ENCODE data around the gene IRF4. TPM values are rescaled to one million over a fixed set of nuclear protein-coding genes. Genes with fewer than 3 reads are reported as not detected.

Gene IRF4
- total and polyA plus RNA-seq, 2 donors (not counting 3 experiments of a cell fraction or from before 2014, with no cell fraction given) = not detected

DNA sequence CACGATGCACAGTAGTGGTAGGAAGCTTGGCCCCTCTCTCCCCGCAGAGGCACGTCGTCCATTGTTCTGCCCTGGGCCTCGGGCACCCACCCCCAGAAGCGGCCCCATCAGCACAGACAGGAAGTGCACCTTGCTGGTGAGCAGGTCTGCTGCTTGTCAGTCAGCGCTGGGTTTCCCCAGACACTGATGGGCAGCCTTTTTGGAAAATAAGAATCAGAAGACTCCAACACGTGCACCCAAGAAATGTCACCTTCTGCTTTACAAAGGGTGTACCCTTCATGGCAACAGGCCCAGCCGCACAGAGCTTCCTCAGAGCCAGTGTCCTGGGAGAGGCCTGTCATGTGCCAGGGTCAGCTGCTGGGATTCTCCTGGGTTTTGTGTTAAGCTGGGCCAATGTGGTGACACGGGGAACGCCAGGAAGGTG lies 34.7 kb upstream of the IRF4 start:
- dilution Hi-C loops (cut with MboI; ENCODE audit: extremely low pct_ligation_motif_present, low sequenced_read_pairs) (no loop called here), intact Hi-C loops (cut with micrococcal nuclease) (no loop called here)
- Histone ChIP-seq H3K4me2 (ENCODE audit: insufficient read depth, low read length) (no peak overlapping the region), H3K4me1 (ENCODE audit: control insufficient read depth, extremely low read depth, insufficient read depth, low read length) (no peaks in the 10 kb centered on the region), H3K79me2 (ENCODE audit: control insufficient read depth, insufficient read depth, low read length) (no peaks in the 10 kb centered on the region), H3K36me3 (ENCODE audit: control insufficient read depth in 2 of 2, extremely low read depth in 1 of 2, insufficient read depth in 2 of 2, low read length in 2 of 2) (no peaks in the 10 kb centered on the region), H3K9me1 (replicated peaks; ENCODE audit: control insufficient read depth, extremely low read depth, insufficient read depth, low read length) (no peaks in the 10 kb centered on the region), H4K20me1 (replicated peaks; ENCODE audit: control insufficient read depth, extremely low read depth, insufficient read depth, low read length) (no peaks in the 10 kb centered on the region), H2AFZ (ENCODE audit: low read depth, low read length) (no peak overlapping the region), H3K27ac (ENCODE audit: insufficient read depth, low read depth, low read length) (no peak overlapping the region), H3K9me3 (replicated peaks; ENCODE audit: control insufficient read depth, insufficient read depth, low read length) (peaks cover 3% of the 10 kb centered on the region), H3K27me3 (ENCODE audit: control insufficient read depth in 2 of 2, insufficient read depth in 2 of 2, low read length in 2 of 2) (no peaks in the 10 kb centered on the region), H3K9ac (replicated peaks; ENCODE audit: extremely low read depth, insufficient read depth, low read length) (no peak overlapping the region), H3K4me3 (replicated peaks in 1 of 3; ENCODE audit: insufficient read depth in 1 of 3, low read depth in 1 of 3, low read length in 3 of 3) (no peak overlapping the region)
- no peak for FAIRE-seq
- no TSS peak for BruUV-seq (replicated peaks)
- TF ChIP-seq GATA2 (IDR thresholded peaks at IDR 0.05; ENCODE audit: insufficient read depth, insufficient read length, low read depth, low read length) = no peak
- TF ChIP-seq POLR2AphosphoS5 (IDR thresholded peaks at IDR 0.05; ENCODE audit: insufficient read depth, low read depth, low read length) = no peak
- TF ChIP-seq, protein P1, sequence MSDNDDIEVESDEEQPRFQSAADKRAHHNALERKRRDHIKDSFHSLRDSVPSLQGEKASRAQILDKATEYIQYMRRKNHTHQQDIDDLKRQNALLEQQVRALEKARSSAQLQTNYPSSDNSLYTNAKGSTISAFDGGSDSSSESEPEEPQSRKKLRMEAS (IDR thresholded peaks at IDR 0.05; ENCODE audit: insufficient read depth, insufficient read length) = no peak
- TF ChIP-seq POLR2A (IDR thresholded peaks at IDR 0.05; ENCODE audit: low read depth, low read length) = no peak
- TF ChIP-seq JUN (IDR thresholded peaks at IDR 0.05; ENCODE audit: borderline replicate concordance, insufficient read depth, insufficient read length, low read depth) = no peak
- TF ChIP-seq, protein P2, sequence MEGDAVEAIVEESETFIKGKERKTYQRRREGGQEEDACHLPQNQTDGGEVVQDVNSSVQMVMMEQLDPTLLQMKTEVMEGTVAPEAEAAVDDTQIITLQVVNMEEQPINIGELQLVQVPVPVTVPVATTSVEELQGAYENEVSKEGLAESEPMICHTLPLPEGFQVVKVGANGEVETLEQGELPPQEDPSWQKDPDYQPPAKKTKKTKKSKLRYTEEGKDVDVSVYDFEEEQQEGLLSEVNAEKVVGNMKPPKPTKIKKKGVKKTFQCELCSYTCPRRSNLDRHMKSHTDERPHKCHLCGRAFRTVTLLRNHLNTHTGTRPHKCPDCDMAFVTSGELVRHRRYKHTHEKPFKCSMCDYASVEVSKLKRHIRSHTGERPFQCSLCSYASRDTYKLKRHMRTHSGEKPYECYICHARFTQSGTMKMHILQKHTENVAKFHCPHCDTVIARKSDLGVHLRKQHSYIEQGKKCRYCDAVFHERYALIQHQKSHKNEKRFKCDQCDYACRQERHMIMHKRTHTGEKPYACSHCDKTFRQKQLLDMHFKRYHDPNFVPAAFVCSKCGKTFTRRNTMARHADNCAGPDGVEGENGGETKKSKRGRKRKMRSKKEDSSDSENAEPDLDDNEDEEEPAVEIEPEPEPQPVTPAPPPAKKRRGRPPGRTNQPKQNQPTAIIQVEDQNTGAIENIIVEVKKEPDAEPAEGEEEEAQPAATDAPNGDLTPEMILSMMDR (IDR thresholded peaks at IDR 0.05; ENCODE audit: extremely low read depth in 1 of 2, insufficient read depth in 1 of 2, low read depth in 1 of 2, low read length in 2 of 2) = no peak
- TF ChIP-seq EZH2 (IDR thresholded peaks at IDR 0.05; ENCODE audit: borderline replicate concordance, low read depth, low read length, severe bottlenecking) = no peak
- TF ChIP-seq MYC (IDR thresholded peaks at IDR 0.05; ENCODE audit: low read depth, low read length) = no peak
- no peak for TF ChIP-seq FOS (IDR thresholded peaks at IDR 0.05; ENCODE audit: borderline replicate concordance, insufficient read depth, low read length)
- ChIA-PET POLR2A (no interaction called here), CTCF (no interaction called here)
- DNase-seq (ENCODE audit: low read depth, low spot score) = no peak
